ENCODE data around the gene DMD. TPM values are rescaled to one million over a fixed set of nuclear protein-coding genes. Genes with fewer than 3 reads are reported as not detected.

DMD gene
- total RNA-seq, 1 donor from 2014 or later: 2.5 TPM

DNA sequence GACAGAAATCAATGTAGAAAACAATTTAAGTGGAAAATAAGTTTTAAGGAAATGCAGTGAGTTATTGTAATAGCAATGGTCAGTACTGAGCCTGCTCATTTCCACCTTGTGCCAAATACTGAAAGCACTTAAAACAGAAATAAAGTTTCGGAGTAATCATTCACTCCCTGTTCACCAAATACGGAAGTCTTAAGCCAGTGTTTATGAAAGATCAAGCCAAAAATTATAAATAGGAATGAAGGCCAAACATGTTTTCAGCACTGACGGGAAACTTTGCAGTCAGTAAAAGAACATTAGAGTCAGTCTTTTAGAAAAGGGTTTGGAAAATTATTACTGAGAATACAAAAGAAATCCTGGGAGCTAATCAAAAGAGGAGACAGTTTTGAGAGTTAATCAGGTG, 178.6 kb downstream of the DMD start:
- H3K27me3 ChIP-seq (ENCODE audit: control insufficient read depth, insufficient read depth, low read length): no peaks in the 10 kb centered on the region
- no peak overlapping the region for H3K4me3 ChIP-seq (ENCODE audit: low read depth, low read length)
- no peaks in the 10 kb centered on the region for H3K36me3 ChIP-seq (ENCODE audit: control insufficient read depth, insufficient read depth, low read length)
- no peak for DNase-seq (ENCODE audit: low read depth)
- TF ChIP-seq, protein P1, sequence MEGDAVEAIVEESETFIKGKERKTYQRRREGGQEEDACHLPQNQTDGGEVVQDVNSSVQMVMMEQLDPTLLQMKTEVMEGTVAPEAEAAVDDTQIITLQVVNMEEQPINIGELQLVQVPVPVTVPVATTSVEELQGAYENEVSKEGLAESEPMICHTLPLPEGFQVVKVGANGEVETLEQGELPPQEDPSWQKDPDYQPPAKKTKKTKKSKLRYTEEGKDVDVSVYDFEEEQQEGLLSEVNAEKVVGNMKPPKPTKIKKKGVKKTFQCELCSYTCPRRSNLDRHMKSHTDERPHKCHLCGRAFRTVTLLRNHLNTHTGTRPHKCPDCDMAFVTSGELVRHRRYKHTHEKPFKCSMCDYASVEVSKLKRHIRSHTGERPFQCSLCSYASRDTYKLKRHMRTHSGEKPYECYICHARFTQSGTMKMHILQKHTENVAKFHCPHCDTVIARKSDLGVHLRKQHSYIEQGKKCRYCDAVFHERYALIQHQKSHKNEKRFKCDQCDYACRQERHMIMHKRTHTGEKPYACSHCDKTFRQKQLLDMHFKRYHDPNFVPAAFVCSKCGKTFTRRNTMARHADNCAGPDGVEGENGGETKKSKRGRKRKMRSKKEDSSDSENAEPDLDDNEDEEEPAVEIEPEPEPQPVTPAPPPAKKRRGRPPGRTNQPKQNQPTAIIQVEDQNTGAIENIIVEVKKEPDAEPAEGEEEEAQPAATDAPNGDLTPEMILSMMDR (IDR thresholded peaks at IDR 0.05; ENCODE audit: insufficient read depth, low read length, poor library complexity, severe bottlenecking): no peak

DNA sequence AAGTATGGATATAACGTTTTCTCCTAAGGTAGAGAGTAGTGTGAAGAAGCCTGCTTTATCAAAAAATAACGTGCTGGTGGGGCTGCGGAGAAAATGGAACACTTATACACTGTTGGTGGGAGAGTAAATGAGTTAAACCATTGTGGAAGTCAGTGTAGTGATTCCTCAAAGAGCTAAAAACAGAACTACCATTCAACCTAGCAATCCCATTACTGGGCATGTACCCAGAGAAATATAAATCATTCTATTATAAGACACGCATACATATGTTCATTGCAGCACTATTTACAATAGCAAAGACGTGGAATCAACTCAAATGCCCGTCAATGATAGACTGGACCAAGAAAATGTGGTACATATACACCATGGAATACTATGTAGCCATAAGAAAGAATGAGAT, 196.4 kb downstream of the DMD start:
- Histone ChIP-seq H3K4me3 (ENCODE audit: low read depth, low read length) (no peak overlapping the region), H3K36me3 (ENCODE audit: control insufficient read depth, insufficient read depth, low read length) (no peaks in the 10 kb centered on the region), H3K27me3 (ENCODE audit: control insufficient read depth, insufficient read depth, low read length) (no peaks in the 10 kb centered on the region)
- DNase-seq (ENCODE audit: low read depth): no peak
- TF ChIP-seq, protein P1 (IDR thresholded peaks at IDR 0.05; ENCODE audit: insufficient read depth, low read length, poor library complexity, severe bottlenecking): no peak

DNA sequence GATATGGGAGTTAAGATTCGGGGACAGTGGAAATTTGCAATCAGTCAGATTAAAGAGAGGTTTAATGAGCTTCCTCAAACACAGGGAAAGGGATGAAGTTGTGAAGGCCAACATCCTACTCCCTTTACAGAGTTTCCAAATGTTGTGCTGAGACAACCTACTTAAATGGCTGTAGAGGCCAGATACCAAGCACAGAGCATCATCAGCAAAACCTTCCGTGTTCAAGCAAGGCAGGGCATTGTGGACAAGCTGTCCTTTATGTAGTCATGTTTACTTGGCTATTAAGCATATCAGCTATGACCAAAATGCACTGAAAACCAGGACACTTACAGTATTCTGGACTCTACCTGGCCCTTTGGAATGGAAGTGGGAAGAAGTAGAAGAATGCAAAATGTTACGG, 197.3 kb downstream of the DMD start:
- Histone ChIP-seq H3K4me3 (ENCODE audit: low read depth, low read length) (no peak overlapping the region), H3K36me3 (ENCODE audit: control insufficient read depth, insufficient read depth, low read length) (no peaks in the 10 kb centered on the region), H3K27me3 (ENCODE audit: control insufficient read depth, insufficient read depth, low read length) (no peaks in the 10 kb centered on the region)
- TF ChIP-seq, protein P1 (IDR thresholded peaks at IDR 0.05; ENCODE audit: insufficient read depth, low read length, poor library complexity, severe bottlenecking): no peak
- no peak for DNase-seq (ENCODE audit: low read depth)

DNA sequence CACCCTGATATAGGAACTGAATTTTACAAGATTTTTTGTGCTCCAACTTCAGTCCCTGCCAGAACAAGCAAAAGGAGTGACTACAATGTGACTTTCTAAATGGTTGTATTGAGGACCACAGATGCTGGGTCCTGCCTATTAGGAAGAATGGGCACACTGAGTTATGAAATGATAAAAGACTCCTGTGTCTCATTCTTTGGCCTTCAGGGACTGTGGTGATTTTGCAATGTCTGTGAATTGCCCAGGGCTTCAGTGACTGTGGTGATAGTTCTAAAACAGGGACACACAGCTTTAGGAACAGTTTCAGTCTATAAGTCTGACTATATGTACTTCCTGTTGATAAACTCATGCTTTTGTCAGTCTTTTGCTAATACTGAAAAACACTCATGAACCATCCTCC, 210.2 kb downstream of the DMD start:
- Histone ChIP-seq H3K36me3 (ENCODE audit: control insufficient read depth, insufficient read depth, low read length) (no peaks in the 10 kb centered on the region), H3K27me3 (ENCODE audit: control insufficient read depth, insufficient read depth, low read length) (no peaks in the 10 kb centered on the region), H3K4me3 (ENCODE audit: low read depth, low read length) (no peak overlapping the region)
- DNase-seq (ENCODE audit: low read depth): no peak
- TF ChIP-seq, protein P1 (IDR thresholded peaks at IDR 0.05; ENCODE audit: insufficient read depth, low read length, poor library complexity, severe bottlenecking): no peak

DNA sequence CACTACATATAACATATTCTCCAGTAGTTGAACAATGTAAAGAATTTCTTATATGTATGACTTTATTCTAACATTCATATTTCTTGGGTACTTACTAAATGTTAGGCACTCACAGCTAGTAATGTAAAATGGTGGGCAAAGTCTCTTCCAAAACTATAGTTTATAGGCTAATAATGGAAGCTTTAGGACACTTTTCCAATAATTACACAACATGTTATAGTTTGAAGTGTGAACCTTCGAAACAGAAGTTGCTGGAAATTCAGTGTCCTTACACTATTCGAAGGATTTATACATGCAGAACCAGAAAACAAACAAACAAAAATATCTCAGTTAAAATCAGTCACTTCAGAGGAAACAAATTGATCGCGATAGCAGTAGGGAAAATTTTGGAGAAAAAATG, 212.6 kb downstream of the DMD start:
- no peaks in the 10 kb centered on the region for H3K36me3 ChIP-seq (ENCODE audit: control insufficient read depth, insufficient read depth, low read length)
- TF ChIP-seq, protein P1 (IDR thresholded peaks at IDR 0.05; ENCODE audit: insufficient read depth, low read length, poor library complexity, severe bottlenecking): no peak
- no peak overlapping the region for H3K4me3 ChIP-seq (ENCODE audit: low read depth, low read length)
- no peaks in the 10 kb centered on the region for H3K27me3 ChIP-seq (ENCODE audit: control insufficient read depth, insufficient read depth, low read length)
- no peak for DNase-seq (ENCODE audit: low read depth)

DNA sequence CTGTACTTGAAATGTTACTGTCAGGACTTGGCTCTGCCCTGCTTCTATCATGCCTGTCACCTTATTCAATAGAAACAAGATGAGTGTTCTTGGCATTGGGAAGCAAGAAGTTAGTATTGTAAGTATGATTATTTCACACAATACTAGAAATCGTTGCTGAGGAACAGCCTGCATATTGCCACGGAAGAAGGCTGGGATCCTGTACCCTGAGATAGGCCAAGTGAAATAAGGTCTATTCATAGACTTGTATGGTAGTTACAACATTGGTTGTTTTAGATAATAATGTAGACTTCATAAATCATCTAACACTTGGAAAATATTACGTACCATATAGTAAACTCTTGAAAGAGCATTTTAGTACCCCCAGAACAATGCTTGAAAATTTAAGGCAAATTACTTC, 215.9 kb downstream of the DMD start:
- H3K4me3 ChIP-seq (ENCODE audit: low read depth, low read length): no peak overlapping the region
- TF ChIP-seq, protein P1 (IDR thresholded peaks at IDR 0.05; ENCODE audit: insufficient read depth, low read length, poor library complexity, severe bottlenecking): no peak
- no peak for DNase-seq (ENCODE audit: low read depth)
- H3K27me3 ChIP-seq (ENCODE audit: control insufficient read depth, insufficient read depth, low read length): no peaks in the 10 kb centered on the region
- no peaks in the 10 kb centered on the region for H3K36me3 ChIP-seq (ENCODE audit: control insufficient read depth, insufficient read depth, low read length)

All from kidney epithelial cell (primary cell).